Mesenchymal stem cell (in vitro differentiated cells and primary cell): Measurements from ENCODE around the gene EFNA5.
A peak's percentile ranks its signal among the peaks of the same experiment; 100 is the strongest.

Experiments
- DNase-seq: peaks from one replicate; pipeline ENCODE4 v3.0.0-alpha.2; 2013
- H2AFZ ChIP-seq: one replicate; pipeline ENCODE4 v1.6.1; 2013; ENCODE audit warnings: low read depth, mild to moderate bottlenecking, control low read depth, inconsistent platforms, low read length, moderate library complexity
- H2AK5ac ChIP-seq: 2 replicates; pipeline ENCODE4 v1.6.1; 2013; ENCODE audit warnings: low read length, moderate library complexity, mild to moderate bottlenecking, inconsistent platforms; ENCODE audit not compliant: severe bottlenecking
- H2BK120ac ChIP-seq: one replicate; pipeline ENCODE4 v1.6.1; 2013; ENCODE audit warnings: low read depth, mild to moderate bottlenecking, inconsistent platforms, low read length, moderate library complexity
- H2BK12ac ChIP-seq, 2 experiments: one replicate each; pipeline ENCODE4 v1.6.1; 2013; ENCODE audit warnings: inconsistent platforms in 2 of 2, low read length in 2 of 2, mild to moderate bottlenecking in 2 of 2, moderate library complexity in 2 of 2, control low read depth in 1 of 2
- H2BK15ac ChIP-seq: one replicate; pipeline ENCODE4 v1.6.1; 2013; ENCODE audit warnings: mild to moderate bottlenecking, low read depth, inconsistent platforms; ENCODE audit not compliant: poor library complexity, severe bottlenecking
- H2BK5ac ChIP-seq: 2 replicates; pipeline ENCODE4 v1.6.1; 2013; ENCODE audit warnings: low read depth, mild to moderate bottlenecking, low read length, control low read depth, inconsistent platforms; ENCODE audit not compliant: poor library complexity, severe bottlenecking
- H3K14ac ChIP-seq, 2 experiments: one replicate each; pipeline ENCODE4 v1.6.1; 2013; ENCODE audit warnings: inconsistent platforms in 2 of 2, low read length in 2 of 2, control low read depth in 1 of 2, mild to moderate bottlenecking in 1 of 2, moderate library complexity in 1 of 2
- H3K18ac ChIP-seq, 2 experiments: one replicate each; pipeline ENCODE4 v1.6.1; 2013; ENCODE audit warnings: inconsistent platforms in 2 of 2, low read length in 2 of 2, control low read depth in 1 of 2, low read depth in 1 of 2, mild to moderate bottlenecking in 1 of 2
- H3K23ac ChIP-seq, 2 experiments: one replicate each; pipeline ENCODE4 v1.6.1; 2013; ENCODE audit warnings: inconsistent platforms in 2 of 2, low read length in 2 of 2, mild to moderate bottlenecking in 2 of 2, moderate library complexity in 2 of 2, control low read depth in 1 of 2
- H3K27ac ChIP-seq: 2 replicates; pipeline ENCODE4 v1.5.1; 2013; ENCODE audit warnings: mild to moderate bottlenecking, moderate library complexity, low read length, control low read depth, inconsistent platforms; ENCODE audit not compliant: poor library complexity, severe bottlenecking
- H3K27me3 ChIP-seq, 2 experiments: 2 replicates each; pipeline versions ENCODE4 v1.6.1 to v1.7.0; 2013; ENCODE audit warnings: low read length in 2 of 2, mild to moderate bottlenecking in 2 of 2, moderate library complexity in 2 of 2, control low read depth in 1 of 2, inconsistent platforms in 1 of 2; ENCODE audit not compliant: control insufficient read depth in 1 of 2, insufficient read depth in 1 of 2
- H3K36me3 ChIP-seq, 2 experiments: 2 replicates each; pipeline versions ENCODE4 v1.6.1 to v1.7.0; 2013; ENCODE audit warnings: low read length in 2 of 2, control low read depth in 1 of 2, inconsistent platforms in 1 of 2, low read depth in 1 of 2, mild to moderate bottlenecking in 1 of 2; ENCODE audit not compliant: insufficient read depth in 2 of 2, control insufficient read depth in 1 of 2
- H3K4ac ChIP-seq, 2 experiments: one replicate each; pipeline ENCODE4 v1.6.1; 2013; ENCODE audit warnings: inconsistent platforms in 2 of 2, low read length in 2 of 2, mild to moderate bottlenecking in 2 of 2, moderate library complexity in 2 of 2, control low read depth in 1 of 2, low read depth in 1 of 2
- H3K4me1 ChIP-seq: 2 replicates; pipeline ENCODE4 v1.6.1; 2013; ENCODE audit warnings: low read depth, low read length, control low read depth; ENCODE audit not compliant: control insufficient read depth, insufficient read depth
- H3K4me2 ChIP-seq: 2 replicates; pipeline ENCODE4 v1.6.1; 2013; ENCODE audit warnings: low read length, mild to moderate bottlenecking, inconsistent platforms; ENCODE audit not compliant: poor library complexity, severe bottlenecking
- H3K4me3 ChIP-seq, 2 experiments: 2 replicates each; pipeline versions ENCODE4 v1.5.1 to v1.7.0; 2013; ENCODE audit warnings: low read length in 2 of 2, mild to moderate bottlenecking in 2 of 2, control low read depth in 1 of 2, low read depth in 1 of 2; ENCODE audit not compliant: insufficient read depth in 1 of 2
- H3K79me1 ChIP-seq: replicated peaks from 2 replicates; pipeline ENCODE4 v1.6.1; 2013; ENCODE audit warnings: mild to moderate bottlenecking, control low read depth, low read length, inconsistent platforms; ENCODE audit not compliant: poor library complexity, severe bottlenecking
- H3K9ac ChIP-seq: 2 replicates; pipeline ENCODE4 v1.7.0; 2013; ENCODE audit warnings: mild to moderate bottlenecking, low read length, moderate library complexity
- H3K9me3 ChIP-seq: 2 replicates; pipeline ENCODE4 v1.7.0; 2013; ENCODE audit warnings: mild to moderate bottlenecking, low read length; ENCODE audit not compliant: control insufficient read depth
- H4K8ac ChIP-seq: one replicate; pipeline ENCODE4 v1.6.1; 2013; ENCODE audit warnings: inconsistent platforms, mild to moderate bottlenecking, low read length, moderate library complexity
- H4K91ac ChIP-seq: one replicate; pipeline ENCODE4 v1.6.1; 2013; ENCODE audit warnings: mild to moderate bottlenecking, low read length, inconsistent platforms
- WGBS: methylation state at CpG from one replicate; pipeline ENCODE4 v1.1.7; 2013; ENCODE audit warnings: mixed read lengths; 5-methylcytosine and 5-hydroxymethylcytosine counted together

The EFNA5 gene

DNA sequence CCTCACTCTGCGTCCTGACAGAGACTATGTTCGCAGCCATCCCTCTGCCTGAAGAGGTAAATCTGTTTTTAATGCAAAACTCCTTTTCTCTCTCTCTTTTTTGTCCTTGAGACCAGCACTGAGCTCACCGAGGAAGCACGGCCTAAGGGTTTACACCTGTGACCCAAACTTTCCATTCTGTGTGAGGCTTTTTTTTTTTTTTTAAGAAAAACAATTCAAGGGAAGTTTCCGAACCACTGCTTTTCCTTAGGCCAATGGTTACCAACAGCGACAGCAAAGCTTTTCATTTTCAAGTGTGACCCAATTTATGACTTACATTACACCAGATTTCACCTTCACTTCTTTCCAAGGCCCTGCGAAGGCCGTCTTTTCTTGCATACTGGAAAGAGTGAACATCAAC is 205.9 kb downstream of the EFNA5 start:
- H3K36me3 ChIP-seq: no peaks in the 10 kb centered on the region
- 90% methylated on average over 6 of the region's 8 CpGs for WGBS

DNA sequence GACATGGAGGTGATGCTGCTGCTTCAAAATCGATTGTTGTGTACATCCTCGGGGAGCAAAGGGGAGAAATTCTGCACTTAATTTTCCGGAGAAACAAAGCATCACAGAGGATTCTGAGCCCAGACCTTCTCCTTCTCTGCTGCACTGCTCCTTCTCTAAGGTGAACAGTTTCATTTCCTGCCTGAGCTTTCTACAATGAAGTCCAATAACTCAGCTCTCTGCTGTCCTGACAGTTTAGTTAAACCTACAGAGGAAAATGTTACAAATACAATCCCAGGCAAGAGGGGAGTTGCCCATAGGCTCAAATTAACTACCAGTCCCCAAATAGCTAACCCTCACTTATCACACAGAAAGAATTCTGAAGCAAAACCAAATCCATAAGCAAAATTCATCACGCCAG is 206.3 kb downstream of the EFNA5 start:
- H2AFZ ChIP-seq: no peak overlapping the region
- peaks cover 16% of the 10 kb centered on the region for H3K4me1 ChIP-seq
- no peak overlapping the region for H3K4me3 ChIP-seq
- H2BK5ac ChIP-seq: no peak overlapping the region
- H4K91ac ChIP-seq: no peak overlapping the region
- no peak overlapping the region for H3K23ac ChIP-seq
- no peak overlapping the region for H3K4me2 ChIP-seq
- peak overlapping the region; percentile 97 for H2AK5ac ChIP-seq
- H3K4ac ChIP-seq: no peak overlapping the region
- no peak overlapping the region for H3K18ac ChIP-seq
- WGBS: 83% methylated on average over 4 of the region's 4 CpGs
- H2BK15ac ChIP-seq: no peak overlapping the region
- peaks cover 2% of the 10 kb centered on the region for H3K79me1 ChIP-seq
- H2BK120ac ChIP-seq: no peak overlapping the region
- no peaks in the 10 kb centered on the region for H3K9me3 ChIP-seq
- no peaks in the 10 kb centered on the region for H3K36me3 ChIP-seq
- DNase-seq: no peak
- peak overlapping the region; percentile 93 for H3K27ac ChIP-seq
- no peak overlapping the region for H4K8ac ChIP-seq
- no peak overlapping the region for H2BK12ac ChIP-seq
- H3K27me3 ChIP-seq: no peaks in the 10 kb centered on the region
- no peak overlapping the region for H3K9ac ChIP-seq
- no peak overlapping the region for H3K14ac ChIP-seq

More for the DNA sequence above, 205.9 kb downstream of the EFNA5 start:
- Histone ChIP-seq H2BK12ac (no peak overlapping the region), H3K79me1 (peaks cover 2% of the 10 kb centered on the region), H2BK120ac (no peak overlapping the region), H3K4me2 (no peak overlapping the region), H3K9ac (no peak overlapping the region), H3K9me3 (no peaks in the 10 kb centered on the region), H3K4me1 (peaks cover 16% of the 10 kb centered on the region), H2BK15ac (no peak overlapping the region), H3K4me3 (no peak overlapping the region), H4K8ac (no peak overlapping the region), H3K14ac (no peak overlapping the region), H2BK5ac (peak overlapping the region; percentile 45), H3K27ac (peak overlapping the region; percentile 93), H3K18ac (no peak overlapping the region), H3K23ac (no peak overlapping the region), H2AFZ (no peak overlapping the region), H3K27me3 (no peaks in the 10 kb centered on the region), H3K4ac (no peak overlapping the region), H4K91ac (no peak overlapping the region), H2AK5ac (peak overlapping the region; percentile 97)
- DNase-seq: no peak

DNA sequence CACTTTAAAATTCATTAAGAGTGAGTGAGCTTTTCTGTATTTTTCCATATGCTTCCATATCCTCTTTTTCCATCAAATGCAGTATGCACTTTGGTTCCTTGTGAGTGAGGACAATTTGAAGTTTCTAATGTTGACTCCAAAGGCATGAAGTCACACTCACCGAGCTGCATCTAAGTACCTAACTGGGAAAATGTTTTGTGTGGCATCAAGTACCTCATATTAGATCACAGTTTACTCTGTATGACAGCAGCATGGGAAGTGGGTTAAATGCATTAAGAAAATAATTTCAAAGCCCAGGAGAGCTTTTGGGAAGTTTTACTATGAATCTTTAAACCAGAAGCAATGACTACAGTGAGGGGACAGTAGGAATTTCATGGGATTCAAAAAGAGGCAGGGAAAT is 207.0 kb downstream of the EFNA5 start:
- no peak for DNase-seq
- peaks cover 2% of the 10 kb centered on the region for H3K79me1 ChIP-seq
- no peak overlapping the region for H2AFZ ChIP-seq
- no peak overlapping the region for H3K4me3 ChIP-seq
- H3K14ac ChIP-seq: no peak overlapping the region
- no peak overlapping the region for H2BK15ac ChIP-seq
- H3K18ac ChIP-seq: no peak overlapping the region
- WGBS: 80% methylated on average over 1 of the region's 1 CpG
- no peak overlapping the region for H4K8ac ChIP-seq
- no peaks in the 10 kb centered on the region for H3K9me3 ChIP-seq
- no peak overlapping the region for H3K4ac ChIP-seq
- H2BK120ac ChIP-seq: no peak overlapping the region
- H2BK12ac ChIP-seq: no peak overlapping the region
- no peaks in the 10 kb centered on the region for H3K36me3 ChIP-seq
- H3K4me2 ChIP-seq: no peak overlapping the region
- no peak overlapping the region for H3K9ac ChIP-seq
- no peaks in the 10 kb centered on the region for H3K27me3 ChIP-seq
- no peak overlapping the region for H2BK5ac ChIP-seq
- H3K27ac ChIP-seq: peak overlapping the region; percentile 93
- peaks cover 14% of the 10 kb centered on the region for H3K4me1 ChIP-seq
- H4K91ac ChIP-seq: no peak overlapping the region
- H3K23ac ChIP-seq: no peak overlapping the region
- peak overlapping the region; percentile 97 for H2AK5ac ChIP-seq

DNA sequence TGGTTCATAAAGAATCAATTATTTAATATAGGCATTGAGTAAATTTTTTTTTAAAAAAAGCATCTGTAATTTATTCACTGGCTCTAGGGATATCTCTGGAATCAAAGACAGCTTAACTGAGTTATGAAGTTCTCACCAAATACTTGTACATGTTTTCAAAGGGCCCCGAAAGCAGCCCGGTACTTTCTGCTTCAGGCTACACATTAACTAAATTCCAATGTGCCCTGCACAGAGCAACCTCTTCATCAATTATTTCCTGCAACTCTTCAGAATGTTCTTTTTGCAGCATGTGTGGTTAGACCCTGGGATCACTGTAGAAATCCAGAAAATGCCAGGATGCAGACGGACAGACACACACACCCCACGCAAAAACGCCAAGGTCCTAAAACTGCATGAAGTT is 209.0 kb downstream of the EFNA5 start:
- no peaks in the 10 kb centered on the region for H3K36me3 ChIP-seq
- 82% methylated on average over 5 of the region's 5 CpGs for WGBS
- H4K91ac ChIP-seq: no peak overlapping the region
- no peak overlapping the region for H3K14ac ChIP-seq
- H3K27ac ChIP-seq: peak overlapping the region; percentile 82
- H2AFZ ChIP-seq: no peak overlapping the region
- no peak overlapping the region for H3K23ac ChIP-seq
- DNase-seq: no peak
- peaks cover 2% of the 10 kb centered on the region for H3K79me1 ChIP-seq
- no peak overlapping the region for H3K4me2 ChIP-seq
- H2BK15ac ChIP-seq: no peak overlapping the region
- H3K4me3 ChIP-seq: no peak overlapping the region
- no peak overlapping the region for H3K18ac ChIP-seq
- H3K9me3 ChIP-seq: no peaks in the 10 kb centered on the region
- no peak overlapping the region for H4K8ac ChIP-seq
- H2BK5ac ChIP-seq: no peak overlapping the region
- H3K4me1 ChIP-seq: peaks cover 16% of the 10 kb centered on the region
- H2BK12ac ChIP-seq: no peak overlapping the region
- H3K4ac ChIP-seq: no peak overlapping the region
- no peak overlapping the region for H2AK5ac ChIP-seq
- no peak overlapping the region for H3K9ac ChIP-seq
- no peaks in the 10 kb centered on the region for H3K27me3 ChIP-seq
- no peak overlapping the region for H2BK120ac ChIP-seq
